ENCODE data around the gene HECW1.
"Not testable (repeated sequence)": the region's sequence is repeated elsewhere in the genome, so short reads cannot be mapped to it uniquely, and the experiment has no call there.

DNA sequence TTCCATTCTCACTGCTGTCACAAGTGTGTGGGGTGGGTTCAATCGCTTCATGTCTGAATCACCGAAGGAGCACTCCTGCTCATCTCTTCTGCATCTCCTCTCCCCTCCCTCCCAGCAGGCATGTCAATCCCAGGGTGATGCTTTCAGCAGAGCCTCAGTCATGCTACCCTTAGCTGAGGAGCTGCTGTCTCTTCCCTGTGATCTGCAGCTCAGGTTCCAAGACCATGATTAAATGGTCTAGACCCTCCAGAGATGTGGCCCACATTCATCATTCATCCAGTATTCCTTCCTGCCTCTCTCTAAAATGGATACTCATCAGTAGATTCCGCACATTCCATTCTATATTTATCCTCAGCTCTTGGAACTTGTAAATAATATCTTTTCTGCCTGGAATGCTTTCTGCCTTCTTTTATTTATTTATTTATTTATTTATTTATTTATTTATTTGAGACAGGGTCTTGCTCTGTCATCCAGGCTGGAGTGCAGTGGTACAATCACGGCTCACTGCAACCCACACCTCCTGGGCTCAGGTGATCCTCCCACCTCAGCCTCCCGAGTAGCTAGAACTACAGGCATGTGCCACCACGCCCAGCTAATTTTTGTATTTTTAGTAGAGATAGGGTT is 24.8 kb downstream of the HECW1 start:
- TF ChIP-seq CTCF, POLR2A (IDR thresholded peaks at IDR 0.05): not testable (repeated sequence)

All from heart left ventricle (tissue), 13 donors.